Right cardiac atrium (tissue), 5 donors: ENCODE results near the gene LCE3E. TPM values are rescaled to one million over a fixed set of nuclear protein-coding genes. Genes with fewer than 3 reads are reported as not detected.
"Not testable (repeated sequence)": the region's sequence is repeated elsewhere in the genome, so short reads cannot be mapped to it uniquely, and the experiment has no call there.

Experiments used
- ATAC-seq, 2 donors: fragments of 200-7000 bp; cut with Tn5 transposase; one replicate each; pipeline versions ENCODE4 v1.8.0 to v1.9.1; 2020; ENCODE audit warnings: moderate library complexity in 2 of 2, mild to moderate bottlenecking in 1 of 2
- DNase-seq, 3 donors: peaks; one replicate each; pipeline ENCODE4 v3.0.0-alpha.2; 2020
- H3K27ac ChIP-seq: one replicate; pipeline ENCODE4 v1.5.1; 2013; ENCODE audit warnings: mild to moderate bottlenecking, low read length, control low read depth, moderate library complexity
- H3K27me3 ChIP-seq: one replicate; pipeline ENCODE4 v1.6.1; 2013; ENCODE audit not compliant: control insufficient read depth, insufficient read depth
- H3K4me1 ChIP-seq: one replicate; pipeline ENCODE4 v1.6.1; 2013; ENCODE audit warnings: low read length; ENCODE audit not compliant: control insufficient read depth, insufficient read depth
- H3K4me3 ChIP-seq: one replicate; pipeline ENCODE4 v1.5.1; 2013; ENCODE audit warnings: low read length, control low read depth
- H3K9me3 ChIP-seq: one replicate; pipeline ENCODE4 v1.6.1; 2013; ENCODE audit warnings: low read length; ENCODE audit not compliant: control insufficient read depth
- WGBS: extraction: QIAGEN DNeasy Blood & Tissue Kit; methylation state at CpG from one replicate; pipeline ENCODE4 v1.1.7; 2013; 5-methylcytosine and 5-hydroxymethylcytosine counted together
- intact Hi-C, 4 donors: fragments of 100-400 bp; cut with DNase I; formaldehyde crosslinking; loops; one replicate each; pipeline versions ENCODE4 v1.11.0 to v1.14.0; 2022 to 2023
- long read RNA-seq, 4 donors: library from polyadenylated mRNA; unstranded; transcript quantifications; one replicate each; pipeline ENCODE4 v2.0.0, GENCODE V29; 2020 to 2021
- polyA plus RNA-seq: library from polyadenylated mRNA; stranded (reverse); fragments of 200-250 nt; gene quantifications from one replicate; pipeline ENCODE4 v1.2.3, GENCODE V29; 2013
- total RNA-seq, 4 donors: library from RNA; stranded (reverse); fragmentation: NEBNext Ultra II Directional; extraction: Animal tissue kit (Norgen Biotek cat#: 25700); gene quantifications; one replicate each; pipeline ENCODE4 v1.2.1, GENCODE V29; 2021
- donor health status: healthy with polysubstance abuse.
- donor health status: DM: no; HTN: yes; CAD: no.
- donor health status: DM: no; HTN: no; CAD: no.
- donor health status: DM: no; HTN: yes; CAD: no; lungs with severe emphysema.
- donor health status: DM: yes; HTN: yes; CAD: no.

The LCE3E gene
- total RNA-seq = not detected
- not detected for polyA plus RNA-seq
- long read RNA-seq, donor 1 = 0 reads
- long read RNA-seq, donor 2 = 0 reads
- long read RNA-seq, donor 3 = 0 reads
- long read RNA-seq, donor 4 = 0 reads

DNA sequence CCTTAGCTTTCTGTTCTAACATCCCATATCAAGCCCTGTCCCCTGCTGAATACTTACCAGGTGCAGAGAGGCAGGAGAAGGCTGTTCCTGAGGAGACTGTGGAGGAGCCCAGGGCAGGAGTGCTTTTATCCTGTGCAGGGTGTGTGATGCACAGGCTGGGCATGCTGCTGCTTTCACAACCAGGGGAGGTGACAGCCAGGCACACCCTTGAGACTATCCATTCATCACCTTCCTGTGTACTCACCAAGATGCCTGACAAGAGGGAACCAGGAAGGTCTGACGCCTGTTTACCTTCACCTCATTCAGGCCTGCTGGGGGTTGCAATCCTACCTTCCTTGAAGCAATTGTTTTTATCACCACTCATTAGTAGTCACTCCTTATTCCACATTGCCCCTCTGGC, at the start of gene LCE3E:
Gene LCE3E, minus strand, starts transcription at position 100 of the 400 bp plus-strand sequence. CDS start 572 bp downstream, outside the sequence.
- Histone ChIP-seq H3K27me3 (no peaks in the 10 kb centered on the region), H3K4me1 (no peaks in the 10 kb centered on the region), H3K27ac (no peak within 1 kb of the TSS), H3K4me3 (no peak within 1 kb of the TSS), H3K9me3 (peaks cover 1% of the 10 kb centered on the region)
- 53% methylated on average over 1 of the region's 1 CpG for WGBS
- no peak for ATAC-seq
- intact Hi-C loops = no loop called here
- DNase-seq = no peak

DNA sequence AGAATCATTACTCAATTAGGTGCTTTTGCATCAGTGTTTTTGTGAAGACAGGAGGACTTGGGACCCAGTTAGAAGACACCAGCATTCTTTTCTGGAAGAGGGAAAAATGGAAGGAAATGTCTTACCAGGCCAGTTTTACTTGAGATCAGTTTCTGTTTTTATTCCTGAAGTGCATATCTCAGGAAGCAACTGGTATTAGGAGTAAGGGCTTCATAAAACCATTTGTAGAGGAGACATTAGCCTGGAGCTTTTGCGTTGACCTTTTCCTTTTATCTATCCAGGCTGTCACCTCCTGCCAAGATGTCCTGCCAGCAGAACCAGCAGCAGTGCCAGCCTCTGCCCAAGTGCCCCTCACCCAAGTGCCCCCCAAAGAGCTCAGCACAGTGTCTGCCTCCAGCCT, 46.9 kb upstream of the LCE3E start, which contains the start of gene LCE3B:
Gene LCE3B, plus strand, starts transcription at position 301 of the 400 bp plus-strand sequence. Its CDS starts 0 bp downstream, at position 301.
- Histone ChIP-seq H3K4me3 (no peak within 1 kb of the TSS), H3K27ac (no peak within 1 kb of the TSS), H3K9me3 (no peaks in the 10 kb centered on the region), H3K4me1 (no peaks in the 10 kb centered on the region), H3K27me3 (no peaks in the 10 kb centered on the region)
- ATAC-seq (no peak), DNase-seq (no peak)
- intact Hi-C loops = no loop called here
- WGBS = 77% methylated on average over 1 of the region's 1 CpG

DNA sequence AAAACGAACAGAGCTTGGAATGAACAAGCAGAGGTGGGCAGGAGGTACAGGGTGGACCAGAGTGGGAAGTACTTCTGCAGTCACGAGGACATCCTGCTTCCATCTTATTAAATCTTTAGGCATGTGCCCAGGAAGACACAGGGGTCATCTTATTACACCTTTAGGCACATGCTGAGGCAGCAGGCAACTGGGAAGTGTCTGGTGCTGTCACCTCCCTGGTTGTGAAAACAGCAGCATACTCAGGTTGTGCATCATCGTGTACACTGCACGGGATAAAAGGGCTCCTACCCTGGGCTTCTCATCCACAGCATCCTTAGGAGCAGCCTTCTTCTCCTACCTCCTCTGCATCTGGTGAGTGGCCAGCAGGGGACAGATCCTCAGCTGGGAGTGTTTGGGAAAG, 33.4 kb upstream of the LCE3E start, which contains the start of gene LCE3C:
Gene LCE3C, plus strand, starts transcription at position 301 of the 400 bp plus-strand sequence. CDS start 498 bp downstream, outside the sequence.
- H3K9me3 ChIP-seq = peaks cover 3% of the 10 kb centered on the region
- 60% methylated on average over 4 of the region's 4 CpGs for WGBS
- ATAC-seq (no peak), DNase-seq (no peak)
- no peak within 1 kb of the TSS for H3K4me3 ChIP-seq
- intact Hi-C loops = no loop called here
- H3K4me1 ChIP-seq = no peaks in the 10 kb centered on the region
- H3K27me3 ChIP-seq = no peaks in the 10 kb centered on the region
- no peak within 1 kb of the TSS for H3K27ac ChIP-seq

DNA sequence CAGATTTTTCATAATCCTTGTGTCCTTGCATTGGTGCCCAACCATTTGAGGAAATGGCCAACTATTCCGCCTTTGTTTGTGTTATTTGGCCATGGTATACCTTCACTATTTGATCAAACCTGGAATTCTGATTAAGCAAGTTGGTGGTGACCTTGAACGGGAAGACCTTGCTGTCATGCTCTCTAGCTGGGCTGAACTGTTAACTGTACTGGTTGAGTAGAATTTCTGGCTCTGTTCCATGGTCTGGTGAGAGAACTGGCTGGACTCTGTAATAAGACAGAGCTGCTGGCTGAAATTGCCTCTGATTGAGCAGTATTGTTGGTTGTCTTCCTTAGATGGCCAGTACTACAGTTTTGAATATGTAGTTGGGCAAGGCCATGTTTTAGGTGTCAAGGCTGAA, 30.4 kb upstream of the LCE3E start:
- intact Hi-C loops = no loop called here
- ATAC-seq (no peak), DNase-seq (no peak)
- H3K27ac ChIP-seq = no peak overlapping the region
- no peak overlapping the region for H3K4me3 ChIP-seq
- H3K4me1 ChIP-seq = no peaks in the 10 kb centered on the region
- H3K27me3 ChIP-seq = no peaks in the 10 kb centered on the region
- H3K9me3 ChIP-seq = peaks cover 3% of the 10 kb centered on the region
- WGBS = 83% methylated on average over 2 of the region's 2 CpGs

DNA sequence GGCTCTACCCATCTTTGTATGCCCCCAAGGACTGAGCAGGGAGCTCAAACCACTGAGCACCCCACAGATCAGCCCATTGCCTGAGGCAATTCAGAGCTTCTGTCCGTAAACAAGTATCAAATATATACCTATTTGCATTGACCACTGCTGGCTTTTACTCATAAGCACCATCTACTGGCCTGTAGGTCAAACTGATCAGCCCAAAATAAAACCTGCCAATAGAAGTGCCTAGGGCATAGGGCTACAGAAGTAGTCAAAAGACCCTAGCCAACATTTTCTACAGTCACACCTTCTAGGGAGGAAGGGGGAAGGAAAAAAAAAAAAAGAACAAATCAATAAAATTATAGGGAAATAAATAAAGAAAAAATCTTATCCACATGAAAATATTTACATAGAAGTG, 19.0 kb upstream of the LCE3E start:
- intact Hi-C loops = no loop called here
- Histone ChIP-seq H3K4me1 (no peaks in the 10 kb centered on the region), H3K4me3 (no peak overlapping the region), H3K9me3 (no peaks in the 10 kb centered on the region), H3K27me3 (no peaks in the 10 kb centered on the region), H3K27ac (no peak overlapping the region)
- ATAC-seq (no peak), DNase-seq (no peak)
- 52% methylated on average over 1 of the region's 1 CpG for WGBS

DNA sequence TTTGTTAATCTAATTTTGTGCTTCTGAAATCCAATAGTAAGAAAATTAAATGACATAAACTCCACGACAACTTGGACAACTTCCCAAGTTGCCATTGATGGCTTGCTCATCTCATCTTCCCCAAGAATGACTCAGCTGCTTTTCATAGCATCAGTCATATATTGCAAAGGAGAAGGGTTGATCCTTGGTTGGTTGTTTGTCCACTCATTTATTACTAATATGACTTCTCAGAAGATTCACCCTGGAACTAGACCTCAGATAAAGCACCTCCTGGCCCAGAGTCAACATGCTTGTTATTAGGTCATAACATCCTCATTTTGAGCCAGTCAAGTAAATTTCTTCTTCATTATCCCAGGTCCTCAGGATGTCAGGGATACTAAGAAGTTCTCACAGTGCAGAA, 16.1 kb upstream of the LCE3E start:
- no peak for ATAC-seq
- Histone ChIP-seq H3K27ac (no peak overlapping the region), H3K4me3 (no peak overlapping the region), H3K4me1 (no peaks in the 10 kb centered on the region), H3K9me3 (no peaks in the 10 kb centered on the region), H3K27me3 (no peaks in the 10 kb centered on the region)
- DNase-seq = no peak
- intact Hi-C loops = no loop called here
- WGBS = 72% methylated on average over 1 of the region's 1 CpG

DNA sequence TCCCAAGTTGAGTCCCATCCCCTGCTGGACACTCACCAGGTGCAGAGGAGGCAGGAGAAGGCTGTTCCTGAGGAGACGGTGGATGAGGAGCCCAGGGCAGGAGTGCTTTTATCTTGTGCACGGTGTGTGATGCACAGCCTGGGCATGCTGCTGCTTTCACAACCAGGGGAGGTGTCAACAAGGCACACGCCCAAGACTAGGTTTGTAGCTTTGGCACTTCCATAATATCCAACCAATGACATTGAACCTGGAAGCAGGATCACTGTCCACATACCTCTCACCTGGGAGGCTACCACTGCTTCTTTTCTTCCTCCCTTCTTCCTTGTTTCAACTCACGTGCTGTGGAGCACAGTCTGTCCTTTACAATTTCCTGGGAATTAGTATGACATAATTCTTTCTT, 13.9 kb upstream of the LCE3E start, which contains the start of gene LCE3D:
Gene LCE3D, minus strand, starts transcription at position 84 of the 400 bp plus-strand sequence. CDS start 580 bp downstream, outside the sequence.
- intact Hi-C loops = no loop called here
- WGBS = 69% methylated on average over 4 of the region's 4 CpGs
- H3K4me1 ChIP-seq = no peaks in the 10 kb centered on the region
- H3K27ac ChIP-seq = no peak within 1 kb of the TSS
- no peaks in the 10 kb centered on the region for H3K27me3 ChIP-seq
- no peak within 1 kb of the TSS for H3K4me3 ChIP-seq
- H3K9me3 ChIP-seq = no peaks in the 10 kb centered on the region
- DNase-seq (no peak), ATAC-seq (no peak)

GRCh38 chr1:152579526-152579925, 12.9 kb upstream of the LCE3E start:
- H3K27me3 ChIP-seq, ATAC-seq, H3K4me3 ChIP-seq, H3K4me1 ChIP-seq, H3K27ac ChIP-seq, H3K9me3 ChIP-seq: not testable (repeated sequence)
- 85% methylated on average over 9 of the region's 9 CpGs for WGBS
- peak in 1 of 3 donors; percentile 17 for DNase-seq
- intact Hi-C loops = loop anchor here in 1 of 4 donors (10.0 kb wide), 1 partner anchor 45 kb away; the partner anchor contains the start of gene LCE3A

- WGBS = 84% methylated on average over 2 of the region's 2 CpGs
- intact Hi-C loops = loop anchor here in 1 of 4 donors (10.0 kb wide), 1 partner anchor 48 kb away; the partner anchor contains the start of gene LCE3A
- ATAC-seq = no peak
- Histone ChIP-seq H3K4me3 (no peak overlapping the region), H3K27me3 (no peaks in the 10 kb centered on the region), H3K9me3 (no peaks in the 10 kb centered on the region), H3K4me1 (no peaks in the 10 kb centered on the region), H3K27ac (no peak overlapping the region)
- DNase-seq = no peak
Measured at GRCh38 chr1:152577168-152577567, 10.6 kb upstream of the LCE3E start.

- ATAC-seq (no peak), DNase-seq (no peak)
- Histone ChIP-seq H3K27me3 (no peaks in the 10 kb centered on the region), H3K27ac (no peak overlapping the region), H3K4me1 (no peaks in the 10 kb centered on the region), H3K4me3 (no peak overlapping the region), H3K9me3 (no peaks in the 10 kb centered on the region)
- 79% methylated on average over 14 of the region's 14 CpGs for WGBS
- intact Hi-C loops = no loop called here
Measured at GRCh38 chr1:152565535-152566215, 905 bp downstream of the LCE3E start.

DNA sequence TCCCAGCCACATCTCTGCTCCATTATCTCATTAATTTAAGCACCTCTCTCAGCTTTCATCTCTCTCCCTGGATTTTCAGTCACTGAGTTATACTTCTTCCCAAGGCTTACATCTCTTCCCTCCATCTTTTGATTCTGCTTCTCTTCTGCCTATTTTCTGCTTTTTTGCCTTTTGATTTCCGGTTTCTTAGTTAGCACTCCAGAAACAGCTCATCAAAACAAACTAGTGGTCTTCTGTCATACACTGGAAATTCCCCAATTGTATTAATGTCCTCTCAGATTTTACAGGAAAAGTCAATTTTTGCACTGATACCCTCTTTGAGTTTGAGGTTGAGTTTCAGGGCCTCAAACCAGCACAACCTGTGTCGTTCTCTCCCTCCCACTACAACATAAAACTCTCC, 1.5 kb downstream of the LCE3E start:
- WGBS = 54% methylated on average over 2 of the region's 2 CpGs
- intact Hi-C loops = no loop called here
- no peak for ATAC-seq

More for the DNA sequence above, 1.5 kb downstream of the LCE3E start:
- Histone ChIP-seq H3K27me3 (no peaks in the 10 kb centered on the region), H3K9me3 (no peaks in the 10 kb centered on the region), H3K4me3 (no peak overlapping the region), H3K27ac (no peak overlapping the region), H3K4me1 (no peaks in the 10 kb centered on the region)
- DNase-seq = no peak
